Neural cell (in vitro differentiated cells): ENCODE data around the gene IQCM.

ENCODE experiments used
- EP300 ChIP-seq: fragments of 450-650 bp; conservative IDR thresholded peaks from 2 replicates; pipeline ENCODE4 v1.6.1; 2014; ENCODE audit warnings: antibody characterized with exemption, mild to moderate bottlenecking, moderate library complexity; ENCODE audit not compliant: poor library complexity, severe bottlenecking
- TF ChIP-seq, protein P1 (sequence below): fragments of 450-650 bp; IDR thresholded peaks from 2 replicates; pipeline ENCODE4 v1.5.1; 2014; ENCODE audit warnings: antibody characterized with exemption, mild to moderate bottlenecking, moderate library complexity; ENCODE audit not compliant: poor library complexity, severe bottlenecking

DNA sequence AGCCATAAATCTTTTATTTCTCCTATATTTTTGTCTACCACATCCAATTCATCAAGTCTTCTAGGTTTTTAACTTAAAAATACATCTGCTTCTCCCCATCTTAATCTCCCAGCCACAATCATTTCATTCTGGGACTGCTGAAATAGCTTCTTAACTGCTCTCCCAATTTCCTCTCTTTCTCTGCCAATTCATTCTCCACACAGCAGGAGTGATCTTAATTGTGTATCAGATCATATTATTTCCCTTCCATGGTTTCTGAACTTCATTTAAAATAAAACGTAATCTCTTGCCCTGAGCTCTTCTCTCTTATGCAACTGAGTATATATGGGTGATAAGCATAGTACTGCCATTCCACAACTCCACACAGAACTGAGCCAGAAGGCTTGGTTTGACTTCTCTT is 69.4 kb downstream of the IQCM start:
- TF ChIP-seq, protein P1, sequence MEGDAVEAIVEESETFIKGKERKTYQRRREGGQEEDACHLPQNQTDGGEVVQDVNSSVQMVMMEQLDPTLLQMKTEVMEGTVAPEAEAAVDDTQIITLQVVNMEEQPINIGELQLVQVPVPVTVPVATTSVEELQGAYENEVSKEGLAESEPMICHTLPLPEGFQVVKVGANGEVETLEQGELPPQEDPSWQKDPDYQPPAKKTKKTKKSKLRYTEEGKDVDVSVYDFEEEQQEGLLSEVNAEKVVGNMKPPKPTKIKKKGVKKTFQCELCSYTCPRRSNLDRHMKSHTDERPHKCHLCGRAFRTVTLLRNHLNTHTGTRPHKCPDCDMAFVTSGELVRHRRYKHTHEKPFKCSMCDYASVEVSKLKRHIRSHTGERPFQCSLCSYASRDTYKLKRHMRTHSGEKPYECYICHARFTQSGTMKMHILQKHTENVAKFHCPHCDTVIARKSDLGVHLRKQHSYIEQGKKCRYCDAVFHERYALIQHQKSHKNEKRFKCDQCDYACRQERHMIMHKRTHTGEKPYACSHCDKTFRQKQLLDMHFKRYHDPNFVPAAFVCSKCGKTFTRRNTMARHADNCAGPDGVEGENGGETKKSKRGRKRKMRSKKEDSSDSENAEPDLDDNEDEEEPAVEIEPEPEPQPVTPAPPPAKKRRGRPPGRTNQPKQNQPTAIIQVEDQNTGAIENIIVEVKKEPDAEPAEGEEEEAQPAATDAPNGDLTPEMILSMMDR, result no peak
- no peak for TF ChIP-seq EP300
